22Rv1 (cell line): ENCODE results near the gene AXIN1.

Experiments used
- CTCF ChIP-seq: fragments of 450-650 bp; IDR thresholded peaks from 2 replicates; pipeline ENCODE4 v1.5.1; 2017; ENCODE audit warnings: mild to moderate bottlenecking
- ZFX ChIP-seq: fragments of 450-650 bp; IDR thresholded peaks from 2 replicates; pipeline ENCODE4 v1.6.1; 2017; ENCODE audit warnings: antibody characterized with exemption, borderline replicate concordance

- TF ChIP-seq CTCF: no peak
- no peak for TF ChIP-seq ZFX
Measured at GRCh38 chr16:354291-354881, 1.9 kb upstream of the AXIN1 start.
